Measurements from ENCODE around the gene ZBTB37.

GRCh38 chr1:173832748-173833147 lies 35.4 kb upstream of the ZBTB37 start:
- no peak for TF ChIP-seq CTCF (IDR thresholded peaks at IDR 0.05)
- TF ChIP-seq POLR2A (IDR thresholded peaks at IDR 0.05): no peak

Measured in right lobe of liver (tissue), 4 donors.